Endothelial cell of umbilical vein (primary cell): ENCODE results near the gene KCNMA1. TPM values are rescaled to one million over a fixed set of nuclear protein-coding genes. Genes with fewer than 3 reads are reported as not detected.

Experiments used
- BruUV-seq: library from RNA; stranded (reverse); fragments of 400-500 nt; replicated peaks from 2 replicates; lab custom pipeline; 2021; lab: Mats Ljungman, UMichigan
- CTCF ChIA-PET: fragments of 300-600, 350-600 bp; sonication (Branson Sonifier 250); formaldehyde crosslinking; loops from one replicate; lab custom pipeline; 2021; ENCODE audit warnings: antibody characterized with exemption, inconsistent platforms; lab: Charles Lee
- POLR2A ChIA-PET: fragments of 300-600, 350-600 bp; sonication (Branson Sonifier 250); formaldehyde crosslinking; loops from one replicate; lab custom pipeline; 2021; ENCODE audit warnings: antibody characterized with exemption, inconsistent platforms; lab: Charles Lee
- DNase-seq: peaks from one replicate; pipeline ENCODE4 v3.0.0-alpha.2; 2011; ENCODE audit warnings: low read depth, low spot score
- FAIRE-seq: peaks from 2 replicates; lab custom pipeline; 2011; peaks lifted over from hg19 to GRCh38; lab: Jason Lieb, UNC
- H2AFZ ChIP-seq: 2 replicates; pipeline ENCODE4 v1.6.0; 2012; ENCODE audit warnings: low read depth, low read length, control low read depth, inconsistent platforms
- H3K27ac ChIP-seq: 2 replicates; pipeline ENCODE4 v1.5.1; 2011; ENCODE audit warnings: low read depth, mild to moderate bottlenecking, control low read depth, low read length, moderate library complexity; ENCODE audit not compliant: insufficient read depth
- H3K27me3 ChIP-seq, 2 experiments: 2 replicates each; pipeline versions ENCODE4 v1.6.0 to v1.6.1; 2011; ENCODE audit warnings: low read length in 2 of 2, mixed read lengths in 1 of 2; ENCODE audit not compliant: control insufficient read depth in 2 of 2, insufficient read depth in 2 of 2
- H3K36me3 ChIP-seq, 2 experiments: 2 replicates in 1 of 2; 3 replicates in 1 of 2; pipeline ENCODE4 v1.5.1; 2011; ENCODE audit warnings: low read length in 2 of 2, mild to moderate bottlenecking in 1 of 2, moderate library complexity in 1 of 2; ENCODE audit not compliant: control insufficient read depth in 2 of 2, insufficient read depth in 2 of 2; ENCODE audit errors: extremely low read depth in 1 of 2
- H3K4me1 ChIP-seq: 3 replicates; pipeline ENCODE4 v1.5.1; 2011; ENCODE audit warnings: mild to moderate bottlenecking, low read length; ENCODE audit not compliant: control insufficient read depth, insufficient read depth; ENCODE audit errors: extremely low read depth
- H3K4me2 ChIP-seq: 2 replicates; pipeline ENCODE4 v1.6.1; 2011; ENCODE audit warnings: low read length, control low read depth, mixed read lengths; ENCODE audit not compliant: insufficient read depth
- H3K4me3 ChIP-seq, 3 experiments: fragments of 200-600 bp in 1 of 3; sonication (generic), shearing (Covaris generic) in 1 of 3; replicated peaks in 1 of 3; 2 replicates each; pipeline ENCODE4 v1.5.1; 2011 to 2016; ENCODE audit warnings: control low read depth in 3 of 3, low read length in 3 of 3, mild to moderate bottlenecking in 2 of 3, inconsistent platforms in 1 of 3, low read depth in 1 of 3, moderate library complexity in 1 of 3; ENCODE audit not compliant: insufficient read depth in 1 of 3
- H3K79me2 ChIP-seq: 2 replicates; pipeline ENCODE4 v1.6.0; 2012; ENCODE audit warnings: low read length, inconsistent platforms; ENCODE audit not compliant: control insufficient read depth, insufficient read depth
- H3K9ac ChIP-seq: replicated peaks from 2 replicates; pipeline ENCODE3; 2011; ENCODE audit warnings: low read length, control low read depth; ENCODE audit not compliant: insufficient read depth; ENCODE audit errors: extremely low read depth
- H3K9me1 ChIP-seq: replicated peaks from 3 replicates; pipeline ENCODE4 v1.6.0; 2011; ENCODE audit warnings: mild to moderate bottlenecking, low read length; ENCODE audit not compliant: control insufficient read depth, insufficient read depth; ENCODE audit errors: extremely low read depth
- H3K9me3 ChIP-seq: replicated peaks from 2 replicates; pipeline ENCODE4 v1.5.1; 2012; ENCODE audit warnings: low read length, inconsistent platforms; ENCODE audit not compliant: control insufficient read depth, insufficient read depth
- H4K20me1 ChIP-seq: replicated peaks from 2 replicates; pipeline ENCODE3; 2011; ENCODE audit warnings: mild to moderate bottlenecking, low read length; ENCODE audit not compliant: control insufficient read depth, insufficient read depth; ENCODE audit errors: extremely low read depth
- EZH2 ChIP-seq: IDR thresholded peaks from 2 replicates; pipeline ENCODE4 v1.6.1; 2012; ENCODE audit warnings: borderline replicate concordance, low read depth, mild to moderate bottlenecking, moderate library complexity, low read length, inconsistent platforms; ENCODE audit not compliant: severe bottlenecking
- FOS ChIP-seq: IDR thresholded peaks from 2 replicates; pipeline ENCODE4 v1.6.1; 2011; ENCODE audit warnings: mild to moderate bottlenecking, low read length, moderate library complexity, borderline replicate concordance; ENCODE audit not compliant: insufficient read depth
- GATA2 ChIP-seq: IDR thresholded peaks from 2 replicates; pipeline ENCODE4 v1.7.0; 2011; ENCODE audit warnings: low read depth, mild to moderate bottlenecking, moderate library complexity, mixed read lengths, low read length; ENCODE audit not compliant: insufficient read length, insufficient read depth
- JUN ChIP-seq: IDR thresholded peaks from 2 replicates; pipeline ENCODE4 v1.6.1; 2011; ENCODE audit warnings: borderline replicate concordance, low read depth; ENCODE audit not compliant: insufficient read length, insufficient read depth
- MAX ChIP-seq: IDR thresholded peaks from 2 replicates; pipeline ENCODE4 v1.6.1; 2011; ENCODE audit not compliant: insufficient read depth, insufficient read length
- MYC ChIP-seq: IDR thresholded peaks from one replicate; pipeline ENCODE4 v1.6.1; 2011; ENCODE audit warnings: mild to moderate bottlenecking, low read depth, low read length
- POLR2A ChIP-seq: IDR thresholded peaks from 2 replicates; pipeline ENCODE4 v1.6.1; 2012; ENCODE audit warnings: low read depth, mild to moderate bottlenecking, control low read depth, low read length
- POLR2AphosphoS5 ChIP-seq: IDR thresholded peaks from 2 replicates; pipeline ENCODE4 v1.6.1; 2012; ENCODE audit warnings: low read depth, mild to moderate bottlenecking, control low read depth, low read length, moderate library complexity; ENCODE audit not compliant: insufficient read depth
- dilution Hi-C: fragments of 300-500 bp; cut with MboI; formaldehyde crosslinking; loops from one replicate; pipeline ENCODE4 v1.15.0; 2019; ENCODE audit warnings: low sequenced_read_pairs; ENCODE audit not compliant: extremely low pct_ligation_motif_present
- intact Hi-C: fragments of 100-400 bp; cut with micrococcal nuclease; formaldehyde crosslinking; loops from one replicate; pipeline ENCODE4 v1.10.0; 2022
- polyA plus RNA-seq, 4 experiments: library from polyadenylated mRNA; depleted of rRNA in 3 of 4; stranded (reverse) in 3 of 4; unstranded in 1 of 4; fragments of >200 nt; gene quantifications; 2 replicates each; pipeline versions ENCODE4 v1.2.1 to v1.2.3, GENCODE V29; 2011 to 2012; ENCODE audit warnings: missing spikeins in 1 of 4
- total RNA-seq: library from RNA; stranded (reverse); gene quantifications from 2 replicates; pipeline ENCODE4 v1.2.3, GENCODE V29; 2021
- TF ChIP-seq, protein P1 (sequence below), 2 donors: IDR thresholded peaks; 1 replicate in 1 of 2; 2 replicates in 1 of 2; pipeline ENCODE4 v1.5.1; 2011; ENCODE audit warnings: low read length in 2 of 2, mild to moderate bottlenecking in 2 of 2, moderate library complexity in 2 of 2, control low read depth in 1 of 2, inconsistent platforms in 1 of 2, low read depth in 1 of 2; ENCODE audit not compliant: insufficient read depth in 1 of 2; ENCODE audit errors: extremely low read depth in 1 of 2

The KCNMA1 gene
- total and polyA plus RNA-seq, 2 donors (not counting 3 experiments of a cell fraction or from before 2014, with no cell fraction given), result 0.10 to 0.82 TPM

DNA sequence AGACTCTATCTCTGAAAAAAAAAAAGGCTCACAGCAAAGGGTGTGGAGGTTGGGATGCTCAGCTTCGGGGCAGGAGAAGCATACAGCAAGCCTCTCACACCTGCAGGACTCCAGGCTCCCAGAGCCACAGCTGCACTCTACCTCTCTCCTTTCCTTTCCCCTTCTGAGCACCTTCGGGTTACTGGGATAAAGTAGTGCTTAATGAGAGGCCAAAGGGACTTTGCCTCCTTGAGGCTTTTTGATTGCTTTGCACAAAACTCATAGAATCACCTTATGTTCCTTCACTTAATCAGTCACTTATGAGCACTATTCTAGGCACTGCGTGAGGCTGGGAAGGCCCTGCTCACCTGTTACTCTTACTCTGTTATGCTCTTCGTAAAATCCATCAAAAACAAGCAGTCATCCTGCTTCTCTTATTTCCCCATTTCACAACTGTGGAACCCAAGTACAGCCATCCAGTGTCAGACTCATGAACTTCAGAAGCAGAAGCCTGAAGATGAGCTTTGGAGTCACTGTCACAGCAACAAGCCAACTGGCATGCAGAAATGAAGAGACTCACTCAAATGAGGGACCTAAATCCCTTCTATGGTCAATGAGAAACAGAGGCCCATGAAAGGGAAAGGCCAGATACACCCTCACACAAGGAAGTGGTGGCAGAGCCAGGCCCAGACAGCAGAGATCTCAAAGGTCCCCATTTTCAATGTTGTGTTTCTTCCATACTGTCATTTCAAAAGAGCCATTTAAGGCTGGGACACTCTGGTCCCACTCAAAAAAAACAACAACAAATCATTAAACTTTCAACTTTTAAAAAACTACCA, 205.4 kb downstream of the KCNMA1 start:
- FAIRE-seq (no peak), DNase-seq (no peak)
- Histone ChIP-seq H3K9ac (no peak overlapping the region), H3K4me3 (no peak overlapping the region), H3K9me3 (no peaks in the 10 kb centered on the region), H3K9me1 (no peaks in the 10 kb centered on the region), H3K36me3 (no peaks in the 10 kb centered on the region), H3K4me1 (no peaks in the 10 kb centered on the region), H3K79me2 (no peaks in the 10 kb centered on the region), H4K20me1 (no peaks in the 10 kb centered on the region), H3K4me2 (no peak overlapping the region), H2AFZ (no peak overlapping the region), H3K27ac (no peak overlapping the region), H3K27me3 (no peaks in the 10 kb centered on the region)
- intact Hi-C loops (no loop called here), dilution Hi-C loops (no loop called here)
- TF ChIP-seq GATA2, result no peak
- TF ChIP-seq POLR2A, result no peak
- TF ChIP-seq MYC, result no peak
- no peak for TF ChIP-seq FOS
- ChIA-PET CTCF (no interaction called here), POLR2A (no interaction called here)
- BruUV-seq, result no TSS peak

GRCh38 chr10:77431209-77431611, 206.4 kb downstream of the KCNMA1 start:
- H2AFZ ChIP-seq, result no peak overlapping the region
- H3K79me2 ChIP-seq, result no peaks in the 10 kb centered on the region
- H3K4me2 ChIP-seq, result no peak overlapping the region
- H3K4me1 ChIP-seq, result no peaks in the 10 kb centered on the region
- CTCF ChIA-PET, result no interaction called here
- POLR2A ChIA-PET, result no interaction called here
- H3K36me3 ChIP-seq, result no peaks in the 10 kb centered on the region
- intact Hi-C loops (no loop called here), dilution Hi-C loops (no loop called here)
- DNase-seq, result no peak
- H3K9ac ChIP-seq, result no peak overlapping the region
- BruUV-seq, result no TSS peak
- no peaks in the 10 kb centered on the region for H3K9me1 ChIP-seq
- no peaks in the 10 kb centered on the region for H4K20me1 ChIP-seq
- H3K9me3 ChIP-seq, result no peaks in the 10 kb centered on the region
- FAIRE-seq, result no peak
- H3K27ac ChIP-seq, result no peak overlapping the region
- H3K4me3 ChIP-seq, result no peak overlapping the region
- H3K27me3 ChIP-seq, result no peaks in the 10 kb centered on the region
- TF ChIP-seq GATA2 (no peak), POLR2A (no peak), POLR2AphosphoS5 (no peak), MAX (no peak), EZH2 (no peak), FOS (no peak), MYC (no peak), JUN (no peak)
- TF ChIP-seq, protein P1, sequence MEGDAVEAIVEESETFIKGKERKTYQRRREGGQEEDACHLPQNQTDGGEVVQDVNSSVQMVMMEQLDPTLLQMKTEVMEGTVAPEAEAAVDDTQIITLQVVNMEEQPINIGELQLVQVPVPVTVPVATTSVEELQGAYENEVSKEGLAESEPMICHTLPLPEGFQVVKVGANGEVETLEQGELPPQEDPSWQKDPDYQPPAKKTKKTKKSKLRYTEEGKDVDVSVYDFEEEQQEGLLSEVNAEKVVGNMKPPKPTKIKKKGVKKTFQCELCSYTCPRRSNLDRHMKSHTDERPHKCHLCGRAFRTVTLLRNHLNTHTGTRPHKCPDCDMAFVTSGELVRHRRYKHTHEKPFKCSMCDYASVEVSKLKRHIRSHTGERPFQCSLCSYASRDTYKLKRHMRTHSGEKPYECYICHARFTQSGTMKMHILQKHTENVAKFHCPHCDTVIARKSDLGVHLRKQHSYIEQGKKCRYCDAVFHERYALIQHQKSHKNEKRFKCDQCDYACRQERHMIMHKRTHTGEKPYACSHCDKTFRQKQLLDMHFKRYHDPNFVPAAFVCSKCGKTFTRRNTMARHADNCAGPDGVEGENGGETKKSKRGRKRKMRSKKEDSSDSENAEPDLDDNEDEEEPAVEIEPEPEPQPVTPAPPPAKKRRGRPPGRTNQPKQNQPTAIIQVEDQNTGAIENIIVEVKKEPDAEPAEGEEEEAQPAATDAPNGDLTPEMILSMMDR (IDR thresholded peaks at IDR 0.05; ENCODE audit: extremely low read depth in 1 of 2, insufficient read depth in 1 of 2, low read depth in 1 of 2, low read length in 2 of 2), result no peak
